GM18499 (cell line): ENCODE results near the gene RHBG.

Experiments used
- ATAC-seq: cut with Tn5 transposase; IDR thresholded peaks from one replicate; pipeline ENCODE4 v1.9.1; 2021; ENCODE audit warnings: moderate number of reproducible peaks; ENCODE audit not compliant: insufficient read depth, unreplicated experiment

Gene RHBG

GRCh38 chr1:156402331-156403020, 33.5 kb downstream of the RHBG start:
- ATAC-seq: no peak

GRCh38 chr1:156405670-156406069, 36.7 kb downstream of the RHBG start:
- ATAC-seq: no peak

DNA sequence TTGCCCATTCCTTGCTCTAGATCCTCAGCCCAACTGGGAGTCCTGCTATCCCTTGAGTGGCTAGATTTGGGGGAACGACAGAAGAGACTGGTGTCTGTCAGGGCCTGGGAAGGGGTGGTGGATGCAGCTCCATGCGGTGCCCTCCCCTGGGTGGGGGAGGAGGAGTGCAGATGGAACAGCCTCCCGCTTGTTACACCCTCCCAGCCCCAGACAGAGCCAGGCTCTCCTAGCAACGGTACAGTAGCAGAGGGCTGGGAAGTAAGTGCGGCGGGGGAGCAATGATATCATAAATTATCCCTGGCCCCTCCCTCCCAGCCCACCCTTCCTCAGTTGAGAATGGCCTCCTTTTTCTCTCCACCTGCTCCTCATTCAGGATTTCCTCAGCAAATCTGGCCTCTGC, 37.2 kb downstream of the RHBG start:
- no peak for ATAC-seq

- no peak for ATAC-seq
These were observed 38.3 kb downstream of the RHBG start for GRCh38 chr1:156407344-156407743.

DNA sequence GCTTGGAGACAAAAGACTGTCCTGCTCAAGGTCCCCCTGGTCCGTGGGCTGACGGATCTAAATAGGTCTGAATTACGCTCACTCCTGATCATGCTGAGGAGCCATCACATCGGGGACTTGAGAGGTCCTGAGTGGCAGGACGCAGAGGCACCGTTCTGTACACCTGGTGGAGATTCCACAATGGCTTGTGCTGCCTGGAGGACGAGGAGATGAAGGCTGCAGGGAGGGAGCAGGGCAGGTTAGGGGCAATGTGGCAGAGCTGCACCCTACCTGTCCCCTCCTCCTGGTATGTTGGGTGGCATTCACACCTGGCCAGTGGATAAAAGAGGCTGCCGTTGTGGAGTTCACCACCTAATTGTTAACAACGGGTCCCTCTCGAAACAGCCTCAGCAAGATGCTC, 38.7 kb downstream of the RHBG start:
- ATAC-seq: no peak

GRCh38 chr1:156409439-156409838, 40.4 kb downstream of the RHBG start:
- no peak for ATAC-seq

GRCh38 chr1:156410238-156410637, 41.2 kb downstream of the RHBG start:
- no peak for ATAC-seq

GRCh38 chr1:156410740-156411139, 41.7 kb downstream of the RHBG start:
- no peak for ATAC-seq

- no peak for ATAC-seq
These were observed 43.8 kb downstream of the RHBG start for GRCh38 chr1:156412653-156413321.

GRCh38 chr1:156413391-156414246, 44.6 kb downstream of the RHBG start:
- ATAC-seq: no peak

GRCh38 chr1:156414461-156415064, 45.6 kb downstream of the RHBG start:
- no peak for ATAC-seq

GRCh38 chr1:156416993-156417392, 48.0 kb downstream of the RHBG start:
- ATAC-seq: no peak

DNA sequence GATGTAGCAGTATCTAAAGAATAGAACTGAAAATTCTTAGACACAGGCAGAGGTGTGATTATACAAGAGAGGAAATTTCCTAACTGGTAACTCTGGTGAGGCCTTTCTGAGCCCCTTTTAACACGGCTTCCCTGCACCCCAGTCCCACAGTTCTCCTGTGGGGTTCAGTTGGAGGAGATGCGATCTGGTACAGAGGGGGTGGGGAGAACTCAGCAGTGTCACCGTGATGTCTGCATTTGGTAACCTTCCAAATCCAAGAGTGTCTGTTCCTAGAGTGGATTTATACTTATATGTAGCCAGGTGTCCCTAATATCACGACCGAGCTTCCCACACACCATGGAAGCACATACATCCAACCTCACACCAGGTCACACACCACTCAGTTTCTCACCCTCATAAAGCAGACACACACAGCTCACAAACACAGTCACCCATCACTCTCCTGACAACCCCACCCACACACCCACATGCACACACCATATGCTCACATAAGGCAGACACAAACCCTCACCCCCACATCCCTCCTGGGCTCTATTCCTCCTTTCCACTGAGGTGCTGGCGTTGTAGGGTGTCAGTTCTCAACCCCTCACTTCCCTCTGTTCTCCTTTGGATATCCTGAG, 48.5 kb downstream of the RHBG start:
- no peak for ATAC-seq

- no peak for ATAC-seq
These were observed 49.5 kb downstream of the RHBG start for GRCh38 chr1:156418416-156419070.

DNA sequence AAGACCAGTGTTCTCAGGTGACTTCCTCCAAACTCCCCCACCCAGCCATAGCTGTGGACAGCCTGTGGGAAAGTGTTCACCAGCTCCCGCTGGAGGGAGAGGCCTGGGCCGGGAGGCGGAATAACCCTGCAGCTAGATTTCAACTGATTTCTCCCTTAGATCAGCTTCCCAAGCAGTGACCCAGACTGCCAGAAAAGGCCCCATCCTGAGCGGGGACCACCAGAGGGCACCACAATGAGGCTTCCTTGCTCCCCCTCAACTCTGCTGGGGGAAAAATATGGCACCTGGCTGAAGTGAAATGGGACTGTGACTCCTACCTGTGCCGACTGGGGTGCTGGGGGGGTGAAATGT, 50.8 kb downstream of the RHBG start:
- no peak for ATAC-seq

DNA sequence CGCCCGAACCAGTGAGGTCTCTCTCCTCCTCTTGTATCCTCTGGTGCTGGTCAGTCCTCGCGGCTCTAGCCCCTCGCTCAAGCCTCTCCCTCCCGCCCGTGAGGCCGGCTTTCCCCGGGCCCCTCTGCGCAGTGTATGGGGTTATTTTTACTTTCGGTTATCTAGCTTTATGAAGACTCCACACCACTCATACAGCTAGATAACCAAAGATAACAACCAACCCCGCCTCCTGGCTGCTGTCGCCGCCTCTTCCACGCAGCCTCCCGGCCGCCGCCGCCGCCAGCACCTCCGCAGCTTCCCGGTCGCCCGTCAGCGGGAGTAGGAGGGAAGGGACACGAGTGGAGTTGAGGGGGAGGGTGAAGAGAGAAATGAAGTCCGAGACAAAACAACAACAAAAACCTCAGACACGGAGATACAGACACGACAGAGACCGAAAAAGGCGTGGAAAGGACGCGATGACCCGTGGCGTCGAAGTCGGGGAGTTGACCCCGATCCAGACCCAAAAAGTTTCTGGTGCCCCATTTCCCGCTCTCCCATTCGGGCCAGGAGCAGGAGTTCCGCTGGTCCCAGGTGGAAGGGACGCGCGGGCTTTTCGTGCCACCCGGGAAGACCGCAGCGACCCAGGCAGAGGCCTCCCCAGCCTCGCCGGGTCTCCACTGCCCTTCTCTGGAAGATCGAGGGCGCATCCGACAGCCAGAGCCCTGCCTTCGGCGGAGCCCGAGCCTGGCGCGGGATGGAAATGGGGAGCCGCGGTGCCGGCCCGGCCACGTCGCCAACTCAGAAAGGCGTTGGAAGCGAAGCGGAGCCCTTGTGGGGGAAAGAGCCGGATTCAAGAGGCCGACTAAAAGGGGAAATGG, 51.4 kb downstream of the RHBG start:
- no peak for ATAC-seq

GRCh38 chr1:156421062-156421938, 52.3 kb downstream of the RHBG start:
- ATAC-seq: peak; percentile 59

- no peak for ATAC-seq
These were observed 53.1 kb downstream of the RHBG start for GRCh38 chr1:156421939-156422601.
